Neural cell (in vitro differentiated cells): ENCODE data around the gene YAE1. TPM values are rescaled to one million over a fixed set of nuclear protein-coding genes. Genes with fewer than 3 reads are reported as not detected.

Experiments
- H2AFZ ChIP-seq: fragments of 200-600, 300-800 bp; sonication (generic), shearing (Covaris generic); 2 replicates; pipeline ENCODE4 v1.6.0; 2014; ENCODE audit warnings: low read depth, mild to moderate bottlenecking, antibody characterized with exemption, low read length, moderate library complexity
- H3F3A ChIP-seq: fragments of 200-600 bp; shearing (Covaris generic); 2 replicates; pipeline ENCODE4 v1.6.1; 2016; ENCODE audit warnings: mild to moderate bottlenecking, moderate library complexity, mixed read lengths, antibody characterized with exemption, low read length; ENCODE audit not compliant: insufficient read depth, poor library complexity, severe bottlenecking
- H3K27ac ChIP-seq: fragments of 200-600, 300-800 bp; sonication (generic), shearing (Covaris generic); 2 replicates; pipeline ENCODE4 v1.5.1; 2014; ENCODE audit warnings: mild to moderate bottlenecking, low read length, moderate library complexity
- H3K27me3 ChIP-seq: fragments of 300-800, 200-600 bp; sonication (generic), shearing (Covaris generic); 2 replicates; pipeline ENCODE4 v1.6.0; 2014; ENCODE audit warnings: mild to moderate bottlenecking, low read depth, low read length, moderate library complexity; ENCODE audit not compliant: insufficient read depth
- H3K36me3 ChIP-seq: fragments of 300-800, 200-600 bp; sonication (generic), shearing (Covaris generic); 2 replicates; pipeline ENCODE4 v1.5.1; 2014; ENCODE audit warnings: mild to moderate bottlenecking, antibody characterized with exemption, low read length, moderate library complexity; ENCODE audit not compliant: insufficient read depth
- H3K4me2 ChIP-seq: fragments of 300-800, 200-600 bp; sonication (generic), shearing (Covaris generic); 2 replicates; pipeline ENCODE4 v1.6.0; 2014; ENCODE audit warnings: mild to moderate bottlenecking, low read length
- H3K4me3 ChIP-seq: fragments of 300-800, 200-600 bp; sonication (generic), shearing (Covaris generic); 2 replicates; pipeline ENCODE4 v1.5.1; 2014; ENCODE audit warnings: mild to moderate bottlenecking, low read length, moderate library complexity
- H3K79me2 ChIP-seq: fragments of 200-600 bp; shearing (Covaris generic); replicated peaks from 2 replicates; pipeline ENCODE4 v1.6.0; 2014; ENCODE audit warnings: mild to moderate bottlenecking, low read length, moderate library complexity; ENCODE audit not compliant: insufficient read depth
- H3K9ac ChIP-seq: fragments of 300-800, 200-600 bp; sonication (generic), shearing (Covaris generic); 2 replicates; pipeline ENCODE4 v1.6.1; 2016; ENCODE audit warnings: mild to moderate bottlenecking, low read length, mixed read lengths
- H3K9me2 ChIP-seq: fragments of 200-600 bp; shearing (Covaris generic); 2 replicates; pipeline ENCODE4 v1.6.1; 2016; ENCODE audit warnings: mild to moderate bottlenecking, low read length, mixed read lengths; ENCODE audit not compliant: insufficient read depth
- H3K9me3 ChIP-seq: fragments of 200-600, 300-800 bp; sonication (generic), shearing (Covaris generic); 2 replicates; pipeline ENCODE4 v1.6.1; 2016; ENCODE audit warnings: mild to moderate bottlenecking, mixed run types, low read length, moderate library complexity, mixed read lengths
- H4K20me1 ChIP-seq: fragments of 200-600 bp; shearing (Covaris generic); 2 replicates; pipeline ENCODE4 v1.6.1; 2016; ENCODE audit warnings: mild to moderate bottlenecking, mixed run types; ENCODE audit not compliant: insufficient read depth
- CTCF ChIP-seq: fragments of 450-650 bp; IDR thresholded peaks from 2 replicates; pipeline ENCODE4 v1.5.1; 2014; ENCODE audit warnings: antibody characterized with exemption, mild to moderate bottlenecking, moderate library complexity; ENCODE audit not compliant: poor library complexity, severe bottlenecking
- EP300 ChIP-seq: fragments of 450-650 bp; conservative IDR thresholded peaks from 2 replicates; pipeline ENCODE4 v1.6.1; 2014; ENCODE audit warnings: antibody characterized with exemption, mild to moderate bottlenecking, moderate library complexity; ENCODE audit not compliant: poor library complexity, severe bottlenecking
- EZH2 ChIP-seq: fragments of 200-600, 300-800 bp; shearing (Covaris generic), sonication (generic); IDR thresholded peaks from 2 replicates; pipeline ENCODE4 v1.6.1; 2014; ENCODE audit warnings: antibody characterized with exemption, low read length, borderline replicate concordance, mild to moderate bottlenecking; ENCODE audit not compliant: insufficient read depth, poor library complexity, severe bottlenecking
- MXI1 ChIP-seq: fragments of 450-650 bp; conservative IDR thresholded peaks from 2 replicates; pipeline ENCODE4 v1.6.1; 2014; ENCODE audit warnings: antibody characterized with exemption, mild to moderate bottlenecking; ENCODE audit not compliant: poor library complexity, severe bottlenecking
- POLR2AphosphoS5 ChIP-seq: IDR thresholded peaks from 2 replicates; pipeline ENCODE4 v1.6.1; 2012
- RAD21 ChIP-seq: fragments of 450-650 bp; conservative IDR thresholded peaks from 2 replicates; pipeline ENCODE4 v1.6.1; 2014; ENCODE audit warnings: antibody characterized with exemption, mild to moderate bottlenecking, moderate library complexity
- SMC3 ChIP-seq: fragments of 450-650 bp; conservative IDR thresholded peaks from 2 replicates; pipeline ENCODE4 v1.6.1; 2014; ENCODE audit warnings: antibody characterized with exemption, mild to moderate bottlenecking, moderate library complexity; ENCODE audit not compliant: poor library complexity
- TAF1 ChIP-seq: IDR thresholded peaks from 2 replicates; pipeline ENCODE4 v1.6.1; 2012; ENCODE audit warnings: low read depth
- polyA plus RNA-seq: library from polyadenylated mRNA; depleted of rRNA; stranded (reverse); fragments of >200 nt; gene quantifications from 2 replicates; pipeline ENCODE4 v1.2.3, GENCODE V29; 2014
- TF ChIP-seq, protein P1 (sequence below): IDR thresholded peaks from 2 replicates; pipeline ENCODE4 v1.6.1; 2012; ENCODE audit warnings: borderline replicate concordance

YAE1 gene
- polyA plus RNA-seq, 1 donor from 2014 or later = 85.2 TPM

GRCh38 chr7:39587393-39587792, 21.2 kb downstream of the YAE1 start:
- TF ChIP-seq POLR2AphosphoS5 (no peak), TAF1 (no peak), RAD21 (no peak), MXI1 (no peak), EZH2 (no peak), CTCF (no peak), SMC3 (no peak), EP300 (no peak)
- TF ChIP-seq, protein P1, sequence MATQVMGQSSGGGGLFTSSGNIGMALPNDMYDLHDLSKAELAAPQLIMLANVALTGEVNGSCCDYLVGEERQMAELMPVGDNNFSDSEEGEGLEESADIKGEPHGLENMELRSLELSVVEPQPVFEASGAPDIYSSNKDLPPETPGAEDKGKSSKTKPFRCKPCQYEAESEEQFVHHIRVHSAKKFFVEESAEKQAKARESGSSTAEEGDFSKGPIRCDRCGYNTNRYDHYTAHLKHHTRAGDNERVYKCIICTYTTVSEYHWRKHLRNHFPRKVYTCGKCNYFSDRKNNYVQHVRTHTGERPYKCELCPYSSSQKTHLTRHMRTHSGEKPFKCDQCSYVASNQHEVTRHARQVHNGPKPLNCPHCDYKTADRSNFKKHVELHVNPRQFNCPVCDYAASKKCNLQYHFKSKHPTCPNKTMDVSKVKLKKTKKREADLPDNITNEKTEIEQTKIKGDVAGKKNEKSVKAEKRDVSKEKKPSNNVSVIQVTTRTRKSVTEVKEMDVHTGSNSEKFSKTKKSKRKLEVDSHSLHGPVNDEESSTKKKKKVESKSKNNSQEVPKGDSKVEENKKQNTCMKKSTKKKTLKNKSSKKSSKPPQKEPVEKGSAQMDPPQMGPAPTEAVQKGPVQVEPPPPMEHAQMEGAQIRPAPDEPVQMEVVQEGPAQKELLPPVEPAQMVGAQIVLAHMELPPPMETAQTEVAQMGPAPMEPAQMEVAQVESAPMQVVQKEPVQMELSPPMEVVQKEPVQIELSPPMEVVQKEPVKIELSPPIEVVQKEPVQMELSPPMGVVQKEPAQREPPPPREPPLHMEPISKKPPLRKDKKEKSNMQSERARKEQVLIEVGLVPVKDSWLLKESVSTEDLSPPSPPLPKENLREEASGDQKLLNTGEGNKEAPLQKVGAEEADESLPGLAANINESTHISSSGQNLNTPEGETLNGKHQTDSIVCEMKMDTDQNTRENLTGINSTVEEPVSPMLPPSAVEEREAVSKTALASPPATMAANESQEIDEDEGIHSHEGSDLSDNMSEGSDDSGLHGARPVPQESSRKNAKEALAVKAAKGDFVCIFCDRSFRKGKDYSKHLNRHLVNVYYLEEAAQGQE = no peak
- Histone ChIP-seq H3K27me3 (no peaks in the 10 kb centered on the region), H3K4me2 (no peak overlapping the region), H3K9me2 (no peaks in the 10 kb centered on the region), H3K4me3 (no peak overlapping the region), H2AFZ (no peak overlapping the region), H3K27ac (no peak overlapping the region), H3K79me2 (no peaks in the 10 kb centered on the region), H3F3A (no peaks in the 10 kb centered on the region), H3K36me3 (no peaks in the 10 kb centered on the region), H4K20me1 (no peaks in the 10 kb centered on the region), H3K9ac (no peak overlapping the region), H3K9me3 (no peaks in the 10 kb centered on the region)

GRCh38 chr7:39588416-39588815, 22.2 kb downstream of the YAE1 start:
- TF ChIP-seq TAF1 = no peak
- no peak for TF ChIP-seq SMC3
- TF ChIP-seq EP300 = no peak
- TF ChIP-seq EZH2 = no peak
- TF ChIP-seq RAD21 = no peak
- no peak for TF ChIP-seq POLR2AphosphoS5
- TF ChIP-seq, protein P1 = no peak
- TF ChIP-seq MXI1 = no peak
- no peak for TF ChIP-seq CTCF
- Histone ChIP-seq H3K4me3 (no peak overlapping the region), H3K9ac (no peak overlapping the region), H2AFZ (no peak overlapping the region), H4K20me1 (no peaks in the 10 kb centered on the region), H3K9me2 (no peaks in the 10 kb centered on the region), H3K27ac (no peak overlapping the region), H3F3A (no peaks in the 10 kb centered on the region), H3K36me3 (no peaks in the 10 kb centered on the region), H3K4me2 (no peak overlapping the region), H3K9me3 (no peaks in the 10 kb centered on the region), H3K79me2 (no peaks in the 10 kb centered on the region), H3K27me3 (no peaks in the 10 kb centered on the region)
